HG02798 (cell line): ENCODE measurements around the gene MTHFR.
"Not testable (repeated sequence)": the region's sequence is repeated elsewhere in the genome, so short reads cannot be mapped to it uniquely, and the experiment has no call there.

Source experiments
- ATAC-seq: cut with Tn5 transposase; IDR thresholded peaks from one replicate; pipeline ENCODE4 v1.9.1; 2021; ENCODE audit warnings: mild to moderate bottlenecking; ENCODE audit not compliant: unreplicated experiment, poor library complexity

MTHFR gene

GRCh38 chr1:11833900-11834299 is 28.1 kb upstream of the MTHFR start:
- ATAC-seq, result no peak

DNA sequence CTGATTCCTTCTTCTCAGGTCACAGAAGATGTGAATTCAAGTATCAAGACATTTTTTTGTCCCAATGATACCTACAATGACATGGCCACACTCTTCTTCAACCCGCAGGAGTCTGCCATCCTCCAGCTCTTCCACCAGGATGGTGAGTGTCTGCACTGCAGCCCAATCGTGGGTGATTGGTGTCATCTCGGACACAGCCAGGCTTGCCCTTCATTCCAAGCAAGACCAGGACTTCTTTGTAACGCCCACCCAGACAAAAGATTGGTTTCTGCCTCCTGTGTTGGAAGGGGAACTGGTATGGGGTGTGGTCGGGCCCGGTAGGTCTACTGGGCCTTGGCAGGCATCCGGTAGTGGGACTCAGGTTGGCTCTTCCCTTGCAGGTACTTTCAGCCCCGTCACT is 27.7 kb upstream of the MTHFR start:
- no peak for ATAC-seq

DNA sequence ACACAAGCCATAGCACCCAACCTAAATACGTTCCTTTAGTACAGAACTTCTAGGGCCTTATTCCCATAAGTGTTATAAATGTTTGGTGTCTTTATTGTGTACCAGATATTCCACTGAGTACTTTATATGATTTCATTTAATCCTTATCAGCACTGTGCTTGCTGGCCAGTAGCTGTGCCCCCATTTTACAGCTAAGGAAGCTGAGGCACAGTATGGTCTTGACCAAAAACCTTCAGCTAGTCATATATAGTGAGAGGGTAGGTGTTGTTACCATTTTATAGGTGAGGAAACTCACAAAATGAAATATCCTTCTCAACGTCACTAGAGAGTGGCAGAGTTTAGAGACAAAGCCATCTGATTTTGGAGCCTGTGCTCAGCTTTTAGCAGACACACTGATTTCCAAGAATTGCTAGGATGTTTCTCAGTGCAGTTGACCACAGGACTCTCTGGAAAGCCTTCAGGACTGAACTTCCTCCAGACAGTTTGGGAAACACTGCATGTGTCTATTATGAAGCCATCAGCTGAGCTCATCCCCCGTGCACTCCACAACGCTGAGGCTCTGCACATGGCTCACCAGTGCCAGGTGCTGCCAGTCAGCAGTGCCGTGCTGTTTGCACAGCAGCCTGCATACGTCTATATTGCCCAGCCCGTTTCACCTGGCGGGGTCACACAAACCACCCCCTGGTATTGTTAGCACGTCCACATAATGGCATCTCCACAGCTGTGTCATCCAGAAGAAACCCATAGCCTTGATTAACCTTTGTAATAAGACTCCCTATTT is 26.4 kb upstream of the MTHFR start:
- no peak for ATAC-seq

DNA sequence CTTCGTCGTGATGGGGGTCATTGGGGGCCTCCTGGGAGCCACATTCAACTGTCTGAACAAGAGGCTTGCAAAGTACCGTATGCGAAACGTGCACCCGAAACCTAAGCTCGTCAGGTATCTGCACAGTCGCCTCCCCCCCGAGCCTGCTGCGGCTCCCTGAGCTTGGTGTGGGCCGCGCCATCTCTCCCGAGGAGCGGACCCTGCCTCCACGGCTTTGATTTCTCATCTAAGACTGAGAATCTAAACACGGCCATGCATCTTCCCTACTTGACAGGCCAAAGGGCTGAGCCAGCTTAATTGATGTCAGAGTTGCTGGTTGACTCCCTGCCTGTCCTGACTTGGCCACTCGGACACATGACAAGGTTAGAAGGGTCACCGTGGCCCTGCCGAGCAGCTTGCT is 22.7 kb upstream of the MTHFR start:
- no peak for ATAC-seq

- no peak for ATAC-seq
Measured at GRCh38 chr1:11826946-11827345, 21.2 kb upstream of the MTHFR start.

GRCh38 chr1:11825131-11825530 is 19.4 kb upstream of the MTHFR start:
- ATAC-seq, result no peak

GRCh38 chr1:11823366-11824137 is 17.8 kb upstream of the MTHFR start:
- ATAC-seq, result no peak

DNA sequence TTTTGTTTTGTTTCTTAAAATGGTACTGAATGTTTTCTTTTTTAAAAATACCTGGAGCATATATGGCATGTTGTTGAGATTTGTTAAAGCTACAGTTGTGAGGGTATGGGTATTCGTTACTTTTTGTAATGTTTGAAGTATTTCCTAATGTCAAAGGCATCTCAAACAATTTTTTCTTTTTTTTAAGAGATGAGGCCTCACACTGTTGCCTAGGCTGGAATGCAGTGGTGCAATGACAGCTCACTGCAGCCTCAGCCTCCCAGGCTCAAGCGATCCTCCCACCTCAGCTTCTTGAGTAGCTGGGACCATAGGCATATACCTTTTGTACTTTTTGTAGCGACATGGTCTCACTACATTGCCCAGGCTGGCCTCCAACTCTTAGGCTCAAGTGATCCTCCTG is 16.3 kb upstream of the MTHFR start:
- no peak for ATAC-seq

DNA sequence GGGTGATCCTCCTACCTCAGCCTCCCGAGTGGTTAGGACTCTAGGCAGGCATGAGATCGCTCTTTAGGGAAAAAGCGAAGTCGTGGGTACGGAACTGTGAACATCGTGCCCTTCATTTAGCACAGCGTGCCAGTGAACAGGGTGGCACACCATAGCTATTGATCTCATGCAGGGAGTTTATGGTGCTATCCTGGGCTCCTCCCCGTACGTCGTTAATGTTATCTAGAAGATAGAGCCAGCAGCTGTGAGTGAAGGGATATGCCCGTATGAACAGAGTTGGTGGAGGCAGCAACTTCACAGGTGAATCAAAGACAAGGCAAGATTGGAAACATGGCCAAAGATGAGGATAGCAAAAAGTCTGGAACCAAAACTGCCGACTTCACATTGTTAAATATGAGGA is 11.4 kb upstream of the MTHFR start:
- no peak for ATAC-seq

GRCh38 chr1:11813021-11813420 is 7.3 kb upstream of the MTHFR start:
- ATAC-seq, result no peak

GRCh38 chr1:11807133-11807532 is 1.4 kb upstream of the MTHFR start:
- no peak for ATAC-seq

GRCh38 chr1:11806307-11806936 is 658 bp upstream of the MTHFR start:
- peak; percentile 48 for ATAC-seq

DNA sequence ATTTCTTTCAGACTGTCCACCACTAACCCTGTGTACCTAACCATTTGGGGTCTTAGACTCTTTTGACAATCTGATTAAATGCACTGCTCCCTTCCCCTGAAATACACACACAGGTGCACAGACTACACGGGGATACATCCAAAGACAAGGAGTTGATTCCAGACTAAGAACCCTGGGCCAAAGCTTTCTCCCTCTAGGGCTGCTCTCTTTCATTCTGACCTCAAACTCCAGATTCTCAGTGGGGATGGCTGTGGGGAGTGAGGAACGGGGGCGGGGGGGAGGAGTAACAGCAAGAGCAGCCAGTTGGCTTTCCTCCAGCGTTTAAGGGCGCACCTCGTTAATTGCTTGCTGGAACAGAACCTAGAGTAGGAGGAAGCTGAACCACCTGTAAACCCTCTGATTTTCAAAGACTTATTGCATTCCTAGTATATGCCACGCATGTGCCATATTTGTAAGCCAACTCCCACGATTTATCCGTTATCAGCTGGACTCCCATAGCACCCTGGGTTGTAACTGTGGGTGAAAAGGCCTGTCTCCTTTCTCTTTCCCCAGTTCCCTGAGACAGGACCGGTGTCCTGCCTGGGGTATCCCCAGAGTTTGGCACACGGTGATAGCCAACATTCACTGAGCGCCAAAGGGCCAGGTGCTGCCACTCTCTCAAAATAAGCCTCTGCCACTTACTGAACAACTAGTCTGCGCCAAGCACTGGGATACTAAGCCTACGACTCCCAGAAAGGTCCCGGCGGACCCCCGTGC is 920 bp downstream of the MTHFR start:
- ATAC-seq, result no peak

DNA sequence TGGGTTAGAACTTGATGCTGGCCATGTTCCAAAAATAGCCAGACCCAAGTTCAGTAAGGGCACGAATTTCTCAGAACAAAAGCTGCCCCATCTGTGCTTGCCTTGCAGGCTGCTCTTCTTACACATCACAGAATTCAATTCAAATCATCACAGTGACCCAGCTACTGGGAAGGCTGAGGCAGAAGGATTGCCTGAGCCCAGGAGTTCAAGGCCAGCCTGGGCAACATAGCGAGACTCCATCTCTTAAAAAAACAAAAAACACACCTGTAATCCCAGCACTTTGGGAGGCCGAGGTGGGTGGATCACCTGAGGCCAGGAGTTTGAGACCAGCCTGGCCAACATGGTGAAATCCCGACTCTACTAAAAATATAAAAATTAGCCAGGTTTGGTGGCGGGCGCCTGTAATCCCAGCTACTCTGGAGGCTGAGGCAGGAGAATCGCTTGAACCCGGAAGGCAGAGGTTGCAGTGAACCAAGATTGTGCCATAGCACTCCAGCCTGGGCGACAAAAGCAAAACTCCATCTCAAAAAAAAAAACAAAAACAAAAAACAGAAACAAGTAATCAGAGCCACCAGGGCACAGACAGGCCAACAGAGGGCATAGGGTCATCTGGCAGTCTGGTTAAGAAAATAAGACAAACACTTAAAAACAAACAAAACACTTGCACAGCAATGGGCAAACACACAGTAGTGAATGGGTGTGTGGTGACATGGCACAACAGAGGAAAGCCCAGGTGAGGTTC is 1.7 kb downstream of the MTHFR start:
- ATAC-seq, result not testable (repeated sequence)

- no peak for ATAC-seq
Measured at GRCh38 chr1:11802973-11803885, 2.5 kb downstream of the MTHFR start.

DNA sequence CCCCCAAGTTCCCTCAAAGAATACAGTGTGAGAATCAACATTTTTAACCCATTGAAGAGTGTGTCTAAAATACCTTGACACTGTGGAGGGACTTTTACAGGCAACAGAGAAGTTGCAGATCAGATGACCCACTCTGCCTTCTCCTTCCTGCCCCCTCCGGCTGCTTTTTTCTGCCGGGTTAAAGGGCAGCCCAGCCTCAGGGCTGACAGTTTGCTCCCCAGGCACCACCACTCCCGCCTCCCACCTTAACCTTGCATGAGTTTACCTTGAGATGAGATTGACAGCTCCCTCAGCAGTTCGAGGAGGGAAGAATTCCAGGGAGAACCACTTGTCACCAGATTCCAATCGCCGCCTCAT is 3.2 kb downstream of the MTHFR start:
- no peak for ATAC-seq

DNA sequence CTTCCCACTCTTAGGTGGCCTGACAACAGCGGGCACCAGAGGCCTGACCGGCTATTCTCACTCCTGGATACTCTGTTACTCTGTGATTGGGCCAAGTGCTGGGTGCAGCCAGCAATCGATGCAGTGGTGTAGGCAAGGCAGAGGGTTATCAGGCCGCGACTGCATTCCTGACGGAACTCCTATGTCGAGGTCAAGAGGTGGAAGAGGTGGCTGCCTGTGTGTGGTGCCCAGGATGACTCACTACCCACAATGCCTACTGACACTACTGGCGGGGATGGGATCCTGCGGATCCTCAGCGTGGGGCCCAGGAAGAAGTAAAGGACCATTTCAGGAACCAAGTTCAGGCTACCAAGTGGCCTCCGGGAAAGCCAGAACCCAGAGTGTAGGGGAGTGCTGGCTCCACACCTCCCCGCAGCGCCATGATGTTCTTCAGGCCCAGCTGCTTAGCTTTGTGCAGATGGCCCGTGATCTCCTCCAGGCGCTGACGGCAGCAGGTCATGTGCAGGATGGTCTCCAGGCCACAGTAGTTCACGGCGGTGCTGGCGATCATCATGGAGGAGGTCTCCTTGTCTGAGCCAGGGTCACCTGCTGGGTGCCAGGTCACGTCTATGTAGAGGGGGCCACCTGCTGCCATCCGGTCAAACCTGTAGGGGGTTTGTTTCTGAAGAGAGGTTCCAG is 4.9 kb downstream of the MTHFR start:
- ATAC-seq, result no peak

DNA sequence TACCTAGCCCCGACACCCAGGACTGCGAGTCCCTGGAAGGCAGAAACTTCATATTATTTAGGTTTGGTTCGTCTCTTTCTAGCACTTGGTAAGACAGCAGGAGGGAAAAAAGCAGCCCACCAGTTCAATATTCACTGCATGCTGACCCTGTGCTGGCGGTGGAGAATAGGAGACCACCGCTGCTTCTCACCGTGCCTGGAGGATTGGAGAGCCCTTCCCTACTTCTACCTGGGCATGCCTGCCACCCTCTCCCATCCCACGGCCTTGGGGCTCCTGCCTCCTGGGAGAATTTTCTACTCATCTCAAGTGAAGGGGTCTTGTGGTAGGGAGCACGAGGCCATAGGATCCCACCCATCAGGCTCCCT is 5.4 kb downstream of the MTHFR start:
- no peak for ATAC-seq

- no peak for ATAC-seq
Measured at GRCh38 chr1:11799896-11800295, 5.9 kb downstream of the MTHFR start.
